Stimulated activated CD4-positive, alpha-beta T cell treated with anti-CD3 and anti-CD28 coated beads, Interleukin-1b, Interleukin-23, amount 100 ng/mL, for 1 hour (primary cell): ENCODE results near the gene HCFC1R1.
"Not testable (repeated sequence)": the region's sequence is repeated elsewhere in the genome, so short reads cannot be mapped to it uniquely, and the experiment has no call there.

Source experiments
- DNase-seq, 2 donors: peaks; one replicate each; pipeline ENCODE4 v3.0.0-alpha.2; 2020; ENCODE audit warnings: low read depth in 2 of 2

Gene HCFC1R1

GRCh38 chr16:3023669-3024478 lies at the start of gene HCFC1R1, which contains the start of gene THOC6:
HCFC1R1 (minus strand) TSS chr16:3023942; CDS start chr16:3023941, 1 bp downstream.
THOC6 (plus strand) TSS chr16:3024035; CDS start chr16:3024327, 292 bp downstream.
- DNase-seq: peak; percentile 83 to 88

GRCh38 chr16:3073448-3073847 lies 49.7 kb upstream of the HCFC1R1 start:
- DNase-seq: no peak

GRCh38 chr16:3072576-3073263 lies 49.0 kb upstream of the HCFC1R1 start:
- DNase-seq: not testable (repeated sequence)

- DNase-seq: not testable (repeated sequence)
Measured at GRCh38 chr16:3072148-3072547, 48.4 kb upstream of the HCFC1R1 start.

- DNase-seq: no peak
Measured at GRCh38 chr16:3071655-3072054, 47.9 kb upstream of the HCFC1R1 start.

- DNase-seq: no peak
Measured at GRCh38 chr16:3070608-3071111, 46.9 kb upstream of the HCFC1R1 start.

GRCh38 chr16:3069146-3069545 lies 45.4 kb upstream of the HCFC1R1 start:
- not testable (repeated sequence) for DNase-seq

- no peak for DNase-seq
Measured at GRCh38 chr16:3068487-3068886, 44.7 kb upstream of the HCFC1R1 start.

GRCh38 chr16:3066440-3066748 lies 42.7 kb upstream of the HCFC1R1 start:
- no peak for DNase-seq

GRCh38 chr16:3065742-3066439 lies 42.1 kb upstream of the HCFC1R1 start:
- DNase-seq: no peak

- no peak for DNase-seq
Measured at GRCh38 chr16:3065069-3065741, 41.5 kb upstream of the HCFC1R1 start, which contains the start of gene IL32. IL32 (plus strand) TSS chr16:3065640; CDS start chr16:3065812, 172 bp downstream.

GRCh38 chr16:3063625-3064386 lies 40.1 kb upstream of the HCFC1R1 start:
- DNase-seq: no peak

- no peak for DNase-seq
Measured at GRCh38 chr16:3062553-3062952, 38.8 kb upstream of the HCFC1R1 start.

GRCh38 chr16:3060339-3061127 lies 36.8 kb upstream of the HCFC1R1 start:
- no peak for DNase-seq

- DNase-seq: no peak
Measured at GRCh38 chr16:3059723-3060242, 36.0 kb upstream of the HCFC1R1 start.

- DNase-seq: peak; percentile 74 to 77
Measured at GRCh38 chr16:3059041-3059722, 35.4 kb upstream of the HCFC1R1 start.

GRCh38 chr16:3058139-3059030 lies 34.6 kb upstream of the HCFC1R1 start:
- DNase-seq: no peak
